CD4-positive, alpha-beta T cell (primary cell): Measurements from ENCODE around the gene CCDC73. TPM values are rescaled to one million over a fixed set of nuclear protein-coding genes. Genes with fewer than 3 reads are reported as not detected.

Experiments
- ATAC-seq: fragments of 200-7000 bp; cut with Tn5 transposase; one replicate; pipeline ENCODE4 v1.10.0; 2022; ENCODE audit warnings: mild to moderate bottlenecking; ENCODE audit not compliant: poor library complexity
- CTCF ChIA-PET: fragments of 350-600 bp; sonication (Branson Sonifier 250); formaldehyde crosslinking; loops from one replicate; lab custom pipeline; 2021; ENCODE audit warnings: antibody characterized with exemption, inconsistent platforms; lab: Charles Lee
- POLR2A ChIA-PET: fragments of 350-600 bp; sonication (Branson Sonifier 250); formaldehyde crosslinking; loops from one replicate; lab custom pipeline; 2021; ENCODE audit warnings: antibody characterized with exemption, inconsistent platforms; lab: Charles Lee
- DNase-seq, 14 experiments: peaks; one replicate each; pipeline ENCODE4 v3.0.0-alpha.2; 2013 to 2020; ENCODE audit warnings: mixed read lengths in 2 of 14
- H3K27ac ChIP-seq, 2 donors: one replicate each; pipeline versions ENCODE4 v1.5.1 to v1.7.0; 2013; ENCODE audit warnings: low read length in 2 of 2, low read depth in 1 of 2, mild to moderate bottlenecking in 1 of 2
- H3K27me3 ChIP-seq, 2 experiments: 1 replicate in 1 of 2; 2 replicates in 1 of 2; pipeline versions ENCODE4 v1.6.1 to v1.7.0; 2013; ENCODE audit warnings: low read length in 2 of 2, control low read depth in 1 of 2, mild to moderate bottlenecking in 1 of 2, moderate library complexity in 1 of 2; ENCODE audit not compliant: insufficient read depth in 2 of 2, control insufficient read depth in 1 of 2
- H3K36me3 ChIP-seq: one replicate; pipeline ENCODE4 v1.6.1; 2013; ENCODE audit warnings: low read length, control low read depth; ENCODE audit not compliant: insufficient read depth
- H3K4me1 ChIP-seq: one replicate; pipeline ENCODE4 v1.6.1; 2013; ENCODE audit warnings: low read length, control low read depth; ENCODE audit not compliant: insufficient read depth
- H3K4me3 ChIP-seq: one replicate; pipeline ENCODE4 v1.5.1; 2013; ENCODE audit warnings: mild to moderate bottlenecking, low read length, moderate library complexity
- H3K9me3 ChIP-seq, 2 experiments: 1 replicate in 1 of 2; 2 replicates in 1 of 2; pipeline versions ENCODE4 v1.6.1 to v1.7.0; 2013; ENCODE audit warnings: low read length in 2 of 2, mild to moderate bottlenecking in 2 of 2, control low read depth in 1 of 2, moderate library complexity in 1 of 2; ENCODE audit not compliant: control insufficient read depth in 1 of 2, insufficient read depth in 1 of 2
- H3K27ac Mint-ChIP-seq: one replicate; pipeline ENCODE4 v1.8.0; 2020; ENCODE audit warnings: mixed read lengths
- H3K27me3 Mint-ChIP-seq: one replicate; pipeline ENCODE4 v1.8.0; 2021; ENCODE audit warnings: mixed read lengths
- H3K36me3 Mint-ChIP-seq: one replicate; pipeline ENCODE4 v1.8.0; 2021; ENCODE audit warnings: low read depth, mixed read lengths
- H3K4me1 Mint-ChIP-seq: one replicate; pipeline ENCODE4 v1.8.0; 2021; ENCODE audit warnings: low read depth, mixed read lengths
- H3K4me3 Mint-ChIP-seq: one replicate; pipeline ENCODE4 v1.8.0; 2020; ENCODE audit warnings: mild to moderate bottlenecking, mixed read lengths
- H3K9me3 Mint-ChIP-seq: one replicate; pipeline ENCODE4 v1.8.0; 2020; ENCODE audit warnings: mixed read lengths
- CTCF ChIP-seq: fragments of 200-600 bp; IDR thresholded peaks from one replicate; pipeline ENCODE4 v1.8.0; 2022; ENCODE audit warnings: antibody characterized with exemption, mild to moderate bottlenecking
- intact Hi-C, 2 experiments: fragments of 100-400 bp; cut with DNase I in 1 of 2; cut with micrococcal nuclease in 1 of 2; formaldehyde crosslinking; loops; one replicate each; pipeline versions ENCODE4 v1.15.1 to v1.9.0; 2023 to 2025; cut with DNase I, micrococcal nuclease
- total RNA-seq, 174 experiments: library from RNA in 2 of 174; stranded (reverse) in 2 of 174; gene quantifications; one replicate each; pipeline ENCODE4 v1.2.3 and lab custom pipeline; 2021 to 2026

Gene CCDC73
- total RNA-seq, 2 experiments from 2014 or later = not detected

- no peaks in the 10 kb centered on the region for H3K9me3 Mint-ChIP-seq
- ATAC-seq = no peak
Measured at GRCh38 chr11:32594272-32594671, 200.2 kb downstream of the CCDC73 start.

GRCh38 chr11:32586576-32587190 lies 207.8 kb downstream of the CCDC73 start:
- H3K36me3 Mint-ChIP-seq = peaks cover 75% of the 10 kb centered on the region
- TF ChIP-seq CTCF = no peak
- POLR2A ChIA-PET = interaction anchor here (1.3 kb wide), 1 partner anchor 24 kb away, joined by 4 read pairs; no protein-coding TSS in a partner anchor
- ATAC-seq (no peak), DNase-seq (peak in 2 of 14 experiments; percentile 17 to 23)
- H3K27me3 ChIP-seq = no peaks in the 10 kb centered on the region
- H3K9me3 ChIP-seq = no peaks in the 10 kb centered on the region
- no peak overlapping the region for H3K27ac ChIP-seq
- peaks cover 40% of the 10 kb centered on the region for H3K4me1 ChIP-seq
- peak overlapping the region; percentile 94 for H3K27ac Mint-ChIP-seq
- H3K27me3 Mint-ChIP-seq = no peaks in the 10 kb centered on the region
- H3K9me3 Mint-ChIP-seq = no peaks in the 10 kb centered on the region
- intact Hi-C loops = loop anchor here in 1 of 2 experiments (5.0 to 10.0 kb wide), 5 partner anchors 458 to 1858 kb away; partner anchors contain the start of genes DCDC1, DNAJC24 and HIPK3
- no peak overlapping the region for H3K4me3 ChIP-seq
- CTCF ChIA-PET = interaction anchor here (0.9 kb wide), 1 partner anchor 12 kb away, joined by 4 read pairs; no protein-coding TSS in a partner anchor
- H3K36me3 ChIP-seq = peaks cover 35% of the 10 kb centered on the region
- H3K4me3 Mint-ChIP-seq = peak overlapping the region; percentile 94
- H3K4me1 Mint-ChIP-seq = peaks cover 70% of the 10 kb centered on the region

More at GRCh38 chr11:32594272-32594671, 200.2 kb downstream of the CCDC73 start:
- no peak for DNase-seq
- ChIA-PET POLR2A (interaction anchor here (1.2 kb wide), 1 partner anchor 10 kb away, joined by 3 read pairs; the partner anchor contains the start of gene EIF3M), CTCF (interaction anchor here (0.5 kb wide), 1 partner anchor 315 kb away, joined by 3 read pairs; no protein-coding TSS in a partner anchor)
- no peak for TF ChIP-seq CTCF
- Mint-ChIP-seq H3K4me3 (no peak overlapping the region), H3K27ac (no peak overlapping the region), H3K27me3 (no peaks in the 10 kb centered on the region), H3K4me1 (peaks cover 29% of the 10 kb centered on the region), H3K36me3 (peaks cover 91% of the 10 kb centered on the region)
- H3K36me3 ChIP-seq = peaks cover 97% of the 10 kb centered on the region
- no peaks in the 10 kb centered on the region for H3K27me3 ChIP-seq
- H3K4me1 ChIP-seq = no peaks in the 10 kb centered on the region
- no peak overlapping the region for H3K27ac ChIP-seq
- H3K9me3 ChIP-seq = no peaks in the 10 kb centered on the region
- intact Hi-C loops = loop anchor here in 1 of 2 experiments (5.0 kb wide), 1 partner anchor 1458 kb away; the partner anchor contains the start of gene CAPRIN1
- no peak overlapping the region for H3K4me3 ChIP-seq

GRCh38 chr11:32584921-32585320 lies 209.5 kb downstream of the CCDC73 start:
- no peak for TF ChIP-seq CTCF
- Mint-ChIP-seq H3K4me1 (peaks cover 62% of the 10 kb centered on the region), H3K27me3 (no peaks in the 10 kb centered on the region), H3K36me3 (peaks cover 59% of the 10 kb centered on the region), H3K4me3 (peak overlapping the region; percentile 94), H3K27ac (peak overlapping the region; percentile 94), H3K9me3 (no peaks in the 10 kb centered on the region)
- Histone ChIP-seq H3K4me3 (peak overlapping the region; percentile 89), H3K4me1 (peaks cover 40% of the 10 kb centered on the region), H3K9me3 (no peaks in the 10 kb centered on the region), H3K36me3 (peaks cover 19% of the 10 kb centered on the region), H3K27me3 (no peaks in the 10 kb centered on the region), H3K27ac (no peak overlapping the region)
- ChIA-PET CTCF (no interaction called here), POLR2A (no interaction called here)
- ATAC-seq = no peak
- DNase-seq = peak in 1 of 14 experiments; percentile 9
- intact Hi-C loops = loop anchor here (2.0 to 10.0 kb wide), 9 partner anchors 307 to 1860 kb away; partner anchors contain the start of genes CSTF3 (in 2 of the 2), ABTB2 (in 1 of the 2), DCDC1 (in 1 of the 2) and DNAJC24 (in 1 of the 2)
